Trophoblast cell (in vitro differentiated cells and primary cell): Measurements from ENCODE around the gene E2F3.

Source experiments
- DNase-seq, 2 donors: peaks; one replicate each; pipeline ENCODE4 v3.0.0-alpha.2; 2016
- H2AFZ ChIP-seq: 2 replicates; pipeline ENCODE4 v1.6.1; 2013; ENCODE audit warnings: low read length, moderate library complexity, mild to moderate bottlenecking; ENCODE audit not compliant: insufficient read depth, poor library complexity
- H2AK5ac ChIP-seq: 2 replicates; pipeline ENCODE4 v1.6.1; 2013; ENCODE audit warnings: mild to moderate bottlenecking, low read length
- H2BK120ac ChIP-seq: 2 replicates; pipeline ENCODE4 v1.6.1; 2013; ENCODE audit warnings: low read length, mild to moderate bottlenecking, moderate library complexity; ENCODE audit not compliant: insufficient read depth, poor library complexity
- H2BK12ac ChIP-seq: 2 replicates; pipeline ENCODE4 v1.6.1; 2013; ENCODE audit warnings: mild to moderate bottlenecking, low read length, moderate library complexity
- H2BK5ac ChIP-seq: 2 replicates; pipeline ENCODE4 v1.6.1; 2013; ENCODE audit warnings: low read length, low read depth, moderate library complexity, mild to moderate bottlenecking; ENCODE audit not compliant: poor library complexity
- H3K14ac ChIP-seq: 2 replicates; pipeline ENCODE4 v1.6.1; 2013; ENCODE audit warnings: mild to moderate bottlenecking, low read length
- H3K18ac ChIP-seq: 2 replicates; pipeline ENCODE4 v1.6.1; 2013; ENCODE audit warnings: mild to moderate bottlenecking, low read length
- H3K23ac ChIP-seq: 2 replicates; pipeline ENCODE4 v1.6.1; 2013; ENCODE audit warnings: low read length
- H3K27ac ChIP-seq: 2 replicates; pipeline ENCODE4 v1.5.1; 2013; ENCODE audit warnings: low read depth, mild to moderate bottlenecking, inconsistent platforms, low read length, moderate library complexity
- H3K27me3 ChIP-seq: 2 replicates; pipeline ENCODE4 v1.6.1; 2013; ENCODE audit warnings: inconsistent platforms, mild to moderate bottlenecking, low read length, moderate library complexity; ENCODE audit not compliant: insufficient read depth
- H3K36me3 ChIP-seq, 2 experiments: 1 replicate in 1 of 2; 2 replicates in 1 of 2; pipeline ENCODE4 v1.6.1; 2013; ENCODE audit warnings: low read length in 2 of 2, mild to moderate bottlenecking in 2 of 2, moderate library complexity in 1 of 2; ENCODE audit not compliant: insufficient read depth in 2 of 2, control insufficient read depth in 1 of 2
- H3K4ac ChIP-seq: 2 replicates; pipeline ENCODE4 v1.6.1; 2013; ENCODE audit warnings: low read depth, mild to moderate bottlenecking, low read length, moderate library complexity
- H3K4me1 ChIP-seq, 2 experiments: 1 replicate in 1 of 2; 2 replicates in 1 of 2; pipeline ENCODE4 v1.6.1; 2013; ENCODE audit warnings: low read length in 2 of 2, mild to moderate bottlenecking in 2 of 2, moderate library complexity in 1 of 2; ENCODE audit not compliant: insufficient read depth in 2 of 2, control insufficient read depth in 1 of 2
- H3K4me2 ChIP-seq: 2 replicates; pipeline ENCODE4 v1.6.1; 2013; ENCODE audit warnings: inconsistent platforms, mild to moderate bottlenecking, low read length, moderate library complexity
- H3K4me3 ChIP-seq: 2 replicates; pipeline ENCODE4 v1.5.1; 2013; ENCODE audit warnings: mild to moderate bottlenecking, low read depth, low read length, inconsistent platforms
- H3K79me1 ChIP-seq: one replicate; pipeline ENCODE4 v1.6.1; 2013; ENCODE audit warnings: low read length
- H3K79me2 ChIP-seq: 2 replicates; pipeline ENCODE4 v1.6.1; 2013; ENCODE audit warnings: low read length, mild to moderate bottlenecking; ENCODE audit not compliant: control insufficient read depth, insufficient read depth, poor library complexity
- H3K9ac ChIP-seq: 2 replicates; pipeline ENCODE4 v1.6.1; 2013; ENCODE audit warnings: mild to moderate bottlenecking, low read length
- H3K9me3 ChIP-seq: 2 replicates; pipeline ENCODE4 v1.6.1; 2013; ENCODE audit warnings: low read depth, mild to moderate bottlenecking, control low read depth, inconsistent platforms, low read length; ENCODE audit not compliant: insufficient read depth
- H4K12ac ChIP-seq: 2 replicates; pipeline ENCODE4 v1.6.1; 2013; ENCODE audit warnings: low read depth, mild to moderate bottlenecking, low read length, moderate library complexity
- H4K8ac ChIP-seq: 2 replicates; pipeline ENCODE4 v1.6.1; 2013; ENCODE audit warnings: low read depth, mild to moderate bottlenecking, low read length, moderate library complexity
- H4K91ac ChIP-seq: one replicate; pipeline ENCODE4 v1.6.1; 2013; ENCODE audit warnings: low read depth, mild to moderate bottlenecking, low read length, moderate library complexity
- WGBS: extraction: QIAGEN DNeasy Blood & Tissue Kit; methylation state at CpG from one replicate; pipeline ENCODE4 v1.1.7; 2013; ENCODE audit warnings: missing lambda C conversion rate; ENCODE audit not compliant: insufficient read length, insufficient coverage; ENCODE audit errors: extremely low coverage; 5-methylcytosine and 5-hydroxymethylcytosine counted together

E2F3 gene

GRCh38 chr6:20438462-20439070 lies 36.9 kb downstream of the E2F3 start:
- no CpG with 5 or more reads among the region's 4 CpGs for WGBS
- no peak overlapping the region for H3K23ac ChIP-seq
- no peak overlapping the region for H3K4ac ChIP-seq
- DNase-seq: no peak
- H3K27me3 ChIP-seq: no peaks in the 10 kb centered on the region
- H3K14ac ChIP-seq: no peak overlapping the region
- no peak overlapping the region for H2AK5ac ChIP-seq
- no peak overlapping the region for H4K12ac ChIP-seq
- H2AFZ ChIP-seq: no peak overlapping the region
- H2BK12ac ChIP-seq: no peak overlapping the region
- no peak overlapping the region for H3K27ac ChIP-seq
- no peak overlapping the region for H3K18ac ChIP-seq
- no peak overlapping the region for H3K9ac ChIP-seq
- no peak overlapping the region for H2BK5ac ChIP-seq
- no peaks in the 10 kb centered on the region for H3K79me1 ChIP-seq
- H3K36me3 ChIP-seq: peaks cover 0 to 6% of the 10 kb centered on the region in 2 experiments
- peaks cover 0 to 2% of the 10 kb centered on the region in 2 experiments for H3K4me1 ChIP-seq
- no peaks in the 10 kb centered on the region for H3K9me3 ChIP-seq
- no peak overlapping the region for H4K8ac ChIP-seq
- no peak overlapping the region for H3K4me2 ChIP-seq
- no peak overlapping the region for H4K91ac ChIP-seq
- H2BK120ac ChIP-seq: no peak overlapping the region
- H3K79me2 ChIP-seq: no peaks in the 10 kb centered on the region
- no peak overlapping the region for H3K4me3 ChIP-seq

DNA sequence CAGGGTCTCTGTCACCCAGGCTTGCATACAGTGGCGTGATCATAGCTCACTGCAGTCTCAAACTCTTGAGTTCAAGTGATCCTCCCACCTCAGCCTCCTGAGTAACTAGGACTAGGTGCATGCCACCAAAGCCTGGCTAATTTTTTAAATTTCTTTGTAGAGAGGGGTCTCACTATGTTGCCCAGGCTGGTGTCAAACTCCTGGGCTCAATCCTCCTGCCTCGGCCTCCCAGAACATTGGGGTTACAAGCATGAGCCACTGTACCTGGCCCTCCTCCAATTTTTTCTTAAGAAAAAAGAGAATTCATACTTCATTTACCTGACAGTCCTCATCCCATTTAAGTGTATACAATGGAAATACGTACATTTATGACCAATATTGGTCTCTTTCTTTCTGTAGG lies 37.9 kb downstream of the E2F3 start:
- H4K91ac ChIP-seq: no peak overlapping the region
- no peaks in the 10 kb centered on the region for H3K79me2 ChIP-seq
- H3K4me1 ChIP-seq: peaks cover 0 to 2% of the 10 kb centered on the region in 2 experiments
- no peak overlapping the region for H2AK5ac ChIP-seq
- no peak overlapping the region for H2BK120ac ChIP-seq
- H3K18ac ChIP-seq: no peak overlapping the region
- H4K8ac ChIP-seq: no peak overlapping the region
- no peak overlapping the region for H2AFZ ChIP-seq
- H3K79me1 ChIP-seq: no peaks in the 10 kb centered on the region
- no peaks in the 10 kb centered on the region for H3K9me3 ChIP-seq
- no peak overlapping the region for H3K4me2 ChIP-seq
- no peaks in the 10 kb centered on the region for H3K27me3 ChIP-seq
- H3K36me3 ChIP-seq: peaks cover 0 to 5% of the 10 kb centered on the region in 2 experiments
- no peak overlapping the region for H3K4ac ChIP-seq
- H3K9ac ChIP-seq: no peak overlapping the region
- no peak overlapping the region for H2BK5ac ChIP-seq
- H2BK12ac ChIP-seq: no peak overlapping the region
- WGBS: no CpG with 5 or more reads among the region's 3 CpGs
- no peak for DNase-seq
- no peak overlapping the region for H3K23ac ChIP-seq
- H3K27ac ChIP-seq: no peak overlapping the region
- H3K4me3 ChIP-seq: no peak overlapping the region
- no peak overlapping the region for H4K12ac ChIP-seq
- H3K14ac ChIP-seq: no peak overlapping the region

DNA sequence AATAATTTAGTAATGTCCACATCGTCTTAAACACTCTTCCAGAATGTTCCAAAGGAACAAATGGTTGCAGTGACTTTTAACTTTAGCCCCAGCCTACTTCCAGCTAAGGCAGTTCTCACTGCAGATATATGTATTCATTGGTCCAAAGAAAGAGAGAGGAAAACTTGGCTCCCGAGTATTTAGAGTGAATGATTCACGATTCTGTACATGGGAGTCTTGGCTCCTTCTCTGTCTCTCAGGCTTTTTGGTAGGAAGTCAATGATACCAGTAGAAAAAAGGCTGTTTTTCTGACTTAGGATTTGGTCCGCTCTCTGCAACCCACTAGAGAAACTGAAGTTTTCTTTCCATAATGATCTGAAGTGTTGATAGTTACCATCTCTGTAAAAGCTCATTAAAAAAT lies 38.6 kb downstream of the E2F3 start:
- Histone ChIP-seq H3K79me2 (no peaks in the 10 kb centered on the region), H3K9ac (no peak overlapping the region), H3K4me1 (peaks cover 0 to 2% of the 10 kb centered on the region in 2 experiments), H2BK120ac (no peak overlapping the region), H3K23ac (no peak overlapping the region), H3K79me1 (no peaks in the 10 kb centered on the region), H3K27me3 (no peaks in the 10 kb centered on the region), H4K91ac (no peak overlapping the region), H3K9me3 (no peaks in the 10 kb centered on the region), H3K4me2 (no peak overlapping the region), H2BK12ac (no peak overlapping the region), H3K14ac (no peak overlapping the region), H4K12ac (no peak overlapping the region), H2AK5ac (no peak overlapping the region), H3K4me3 (no peak overlapping the region), H3K18ac (no peak overlapping the region), H2AFZ (no peak overlapping the region), H3K4ac (no peak overlapping the region), H3K36me3 (peaks cover 2% of the 10 kb centered on the region in 2 experiments), H3K27ac (no peak overlapping the region), H4K8ac (no peak overlapping the region), H2BK5ac (no peak overlapping the region)
- WGBS: no CpG with 5 or more reads among the region's 4 CpGs
- DNase-seq: no peak

DNA sequence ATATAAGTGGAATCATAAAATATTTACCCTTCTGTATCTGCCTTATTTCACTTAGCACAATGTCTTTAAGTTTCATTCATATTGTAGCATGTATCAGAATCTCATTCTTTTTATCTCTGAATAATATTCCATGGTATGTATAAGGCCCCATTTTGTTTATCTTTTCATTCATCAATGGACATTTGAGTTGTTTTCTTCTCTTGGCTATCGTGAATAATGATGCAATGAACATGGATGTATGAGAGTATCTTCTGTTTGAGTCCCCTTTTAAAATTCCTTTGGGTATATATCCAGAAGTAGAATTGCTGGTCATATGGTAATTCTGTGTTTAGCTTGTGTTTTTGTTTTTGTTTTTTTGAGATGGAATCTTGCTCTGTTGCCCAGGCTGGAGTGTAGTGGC lies 39.6 kb downstream of the E2F3 start:
- no CpG with 5 or more reads among the region's 1 CpG for WGBS
- Histone ChIP-seq H3K9ac (no peak overlapping the region), H3K9me3 (no peaks in the 10 kb centered on the region), H3K79me1 (no peaks in the 10 kb centered on the region), H3K36me3 (peaks cover 2 to 4% of the 10 kb centered on the region in 2 experiments), H4K91ac (no peak overlapping the region), H3K4me3 (no peak overlapping the region), H3K14ac (no peak overlapping the region), H3K27ac (no peak overlapping the region), H2BK12ac (no peak overlapping the region), H4K12ac (no peak overlapping the region), H3K79me2 (no peaks in the 10 kb centered on the region), H3K18ac (no peak overlapping the region), H3K23ac (no peak overlapping the region), H3K4ac (no peak overlapping the region), H3K4me2 (no peak overlapping the region), H2BK5ac (no peak overlapping the region), H3K4me1 (peaks cover 0 to 2% of the 10 kb centered on the region in 2 experiments), H3K27me3 (no peaks in the 10 kb centered on the region), H2AFZ (no peak overlapping the region), H2AK5ac (no peak overlapping the region), H2BK120ac (no peak overlapping the region), H4K8ac (no peak overlapping the region)
- no peak for DNase-seq
